ENCODE results near the gene S100A11.

The S100A11 gene

GRCh38 chr1:152021569-152021968 lies 15.2 kb downstream of the S100A11 start:
- Histone ChIP-seq H2AK5ac (ENCODE audit: low read length) (no peak overlapping the region), H3K4me3 (ENCODE audit: low read depth, low read length) (no peak overlapping the region), H2BK5ac (ENCODE audit: low read depth, low read length, poor library complexity) (no peak overlapping the region), H3K4ac (ENCODE audit: low read depth, low read length) (no peak overlapping the region), H4K8ac (ENCODE audit: low read depth, low read length) (no peak overlapping the region), H4K91ac (ENCODE audit: low read depth, low read length) (no peak overlapping the region), H3K14ac (ENCODE audit: low read length) (no peak overlapping the region), H4K12ac (ENCODE audit: low read depth, low read length) (no peak overlapping the region), H3K36me3 (ENCODE audit: control insufficient read depth in 1 of 2, insufficient read depth in 2 of 2, low read length in 2 of 2) (no peaks in the 10 kb centered on the region), H3K79me1 (ENCODE audit: low read length) (no peaks in the 10 kb centered on the region), H2BK12ac (ENCODE audit: low read length) (no peak overlapping the region), H3K27ac (ENCODE audit: low read depth, low read length) (no peak overlapping the region), H2AFZ (ENCODE audit: insufficient read depth, low read length, poor library complexity) (no peak overlapping the region), H3K27me3 (ENCODE audit: insufficient read depth, low read length) (no peaks in the 10 kb centered on the region), H3K4me1 (ENCODE audit: control insufficient read depth in 1 of 2, insufficient read depth in 2 of 2, low read length in 2 of 2) (peaks cover 9 to 17% of the 10 kb centered on the region in 2 experiments), H3K23ac (ENCODE audit: low read length) (no peak overlapping the region), H3K79me2 (ENCODE audit: control insufficient read depth, insufficient read depth, low read length, poor library complexity) (no peaks in the 10 kb centered on the region), H3K18ac (ENCODE audit: low read length) (no peak overlapping the region), H3K9ac (ENCODE audit: low read length) (no peak overlapping the region), H2BK120ac (ENCODE audit: insufficient read depth, low read length, poor library complexity) (no peak overlapping the region), H3K4me2 (ENCODE audit: low read length) (no peak overlapping the region), H3K9me3 (ENCODE audit: insufficient read depth, low read depth, low read length) (no peaks in the 10 kb centered on the region)
- no peak for DNase-seq
- no CpG with 5 or more reads among the region's 7 CpGs for WGBS (ENCODE audit: extremely low coverage, insufficient coverage, insufficient read length)

- Histone ChIP-seq H3K36me3 (ENCODE audit: control insufficient read depth in 1 of 2, insufficient read depth in 2 of 2, low read length in 2 of 2) (no peaks in the 10 kb centered on the region), H3K79me1 (ENCODE audit: low read length) (no peaks in the 10 kb centered on the region), H2BK12ac (ENCODE audit: low read length) (no peak overlapping the region), H3K23ac (ENCODE audit: low read length) (no peak overlapping the region), H3K4me2 (ENCODE audit: low read length) (no peak overlapping the region), H3K27me3 (ENCODE audit: insufficient read depth, low read length) (no peaks in the 10 kb centered on the region), H2AFZ (ENCODE audit: insufficient read depth, low read length, poor library complexity) (no peak overlapping the region), H3K4me1 (ENCODE audit: control insufficient read depth in 1 of 2, insufficient read depth in 2 of 2, low read length in 2 of 2) (peaks cover 9 to 18% of the 10 kb centered on the region in 2 experiments), H4K12ac (ENCODE audit: low read depth, low read length) (no peak overlapping the region), H3K9me3 (ENCODE audit: insufficient read depth, low read depth, low read length) (no peaks in the 10 kb centered on the region), H4K8ac (ENCODE audit: low read depth, low read length) (no peak overlapping the region), H3K14ac (ENCODE audit: low read length) (no peak overlapping the region), H3K9ac (ENCODE audit: low read length) (no peak overlapping the region), H2AK5ac (ENCODE audit: low read length) (no peak overlapping the region), H3K79me2 (ENCODE audit: control insufficient read depth, insufficient read depth, low read length, poor library complexity) (no peaks in the 10 kb centered on the region), H3K18ac (ENCODE audit: low read length) (no peak overlapping the region), H4K91ac (ENCODE audit: low read depth, low read length) (no peak overlapping the region), H3K4ac (ENCODE audit: low read depth, low read length) (no peak overlapping the region), H3K4me3 (ENCODE audit: low read depth, low read length) (no peak overlapping the region), H2BK120ac (ENCODE audit: insufficient read depth, low read length, poor library complexity) (no peak overlapping the region), H2BK5ac (ENCODE audit: low read depth, low read length, poor library complexity) (no peak overlapping the region), H3K27ac (ENCODE audit: low read depth, low read length) (no peak overlapping the region)
- WGBS (ENCODE audit: extremely low coverage, insufficient coverage, insufficient read length): no CpG with 5 or more reads among the region's 3 CpGs
- no peak for DNase-seq
Measured at GRCh38 chr1:152020849-152021248, 16.0 kb downstream of the S100A11 start.

- Histone ChIP-seq H3K14ac (ENCODE audit: low read length) (no peak overlapping the region), H4K12ac (ENCODE audit: low read depth, low read length) (no peak overlapping the region), H3K79me1 (ENCODE audit: low read length) (no peaks in the 10 kb centered on the region), H2AK5ac (ENCODE audit: low read length) (no peak overlapping the region), H3K4me1 (ENCODE audit: control insufficient read depth in 1 of 2, insufficient read depth in 2 of 2, low read length in 2 of 2) (peaks cover 9 to 16% of the 10 kb centered on the region in 2 experiments), H3K79me2 (ENCODE audit: control insufficient read depth, insufficient read depth, low read length, poor library complexity) (no peaks in the 10 kb centered on the region), H2BK120ac (ENCODE audit: insufficient read depth, low read length, poor library complexity) (no peak overlapping the region), H3K4me3 (ENCODE audit: low read depth, low read length) (no peak overlapping the region), H3K27me3 (ENCODE audit: insufficient read depth, low read length) (no peaks in the 10 kb centered on the region), H4K8ac (ENCODE audit: low read depth, low read length) (no peak overlapping the region), H3K23ac (ENCODE audit: low read length) (no peak overlapping the region), H4K91ac (ENCODE audit: low read depth, low read length) (no peak overlapping the region), H2BK12ac (ENCODE audit: low read length) (no peak overlapping the region), H3K18ac (ENCODE audit: low read length) (no peak overlapping the region), H3K4ac (ENCODE audit: low read depth, low read length) (no peak overlapping the region), H3K27ac (ENCODE audit: low read depth, low read length) (no peak overlapping the region), H3K4me2 (ENCODE audit: low read length) (no peak overlapping the region), H3K36me3 (ENCODE audit: control insufficient read depth in 1 of 2, insufficient read depth in 2 of 2, low read length in 2 of 2) (no peaks in the 10 kb centered on the region), H3K9ac (ENCODE audit: low read length) (no peak overlapping the region), H3K9me3 (ENCODE audit: insufficient read depth, low read depth, low read length) (no peaks in the 10 kb centered on the region), H2BK5ac (ENCODE audit: low read depth, low read length, poor library complexity) (no peak overlapping the region), H2AFZ (ENCODE audit: insufficient read depth, low read length, poor library complexity) (no peak overlapping the region)
- no peak for DNase-seq
- WGBS (ENCODE audit: extremely low coverage, insufficient coverage, insufficient read length): no CpG with 5 or more reads among the region's 4 CpGs
Measured at GRCh38 chr1:152018537-152018936, 18.3 kb downstream of the S100A11 start.

- H3K4me1 ChIP-seq (ENCODE audit: control insufficient read depth in 1 of 2, insufficient read depth in 2 of 2, low read length in 2 of 2): peaks cover 6 to 7% of the 10 kb centered on the region in 2 experiments
- no peak overlapping the region for H4K8ac ChIP-seq (ENCODE audit: low read depth, low read length)
- no peak overlapping the region for H3K23ac ChIP-seq (ENCODE audit: low read length)
- H2AK5ac ChIP-seq (ENCODE audit: low read length): no peak overlapping the region
- H3K27me3 ChIP-seq (ENCODE audit: insufficient read depth, low read length): no peaks in the 10 kb centered on the region
- no CpG with 5 or more reads among the region's 6 CpGs for WGBS (ENCODE audit: extremely low coverage, insufficient coverage, insufficient read length)
- no peak overlapping the region for H3K27ac ChIP-seq (ENCODE audit: low read depth, low read length)
- H2BK120ac ChIP-seq (ENCODE audit: insufficient read depth, low read length, poor library complexity): no peak overlapping the region
- no peaks in the 10 kb centered on the region for H3K79me1 ChIP-seq (ENCODE audit: low read length)
- no peak overlapping the region for H4K91ac ChIP-seq (ENCODE audit: low read depth, low read length)
- no peaks in the 10 kb centered on the region for H3K36me3 ChIP-seq (ENCODE audit: control insufficient read depth in 1 of 2, insufficient read depth in 2 of 2, low read length in 2 of 2)
- H3K18ac ChIP-seq (ENCODE audit: low read length): no peak overlapping the region
- no peak overlapping the region for H3K9ac ChIP-seq (ENCODE audit: low read length)
- H4K12ac ChIP-seq (ENCODE audit: low read depth, low read length): no peak overlapping the region
- no peak for DNase-seq
- H2BK12ac ChIP-seq (ENCODE audit: low read length): no peak overlapping the region
- no peak overlapping the region for H3K4me2 ChIP-seq (ENCODE audit: low read length)
- H2AFZ ChIP-seq (ENCODE audit: insufficient read depth, low read length, poor library complexity): no peak overlapping the region
- no peak overlapping the region for H3K14ac ChIP-seq (ENCODE audit: low read length)
- no peak overlapping the region for H2BK5ac ChIP-seq (ENCODE audit: low read depth, low read length, poor library complexity)
- no peak overlapping the region for H3K4me3 ChIP-seq (ENCODE audit: low read depth, low read length)
- no peaks in the 10 kb centered on the region for H3K9me3 ChIP-seq (ENCODE audit: insufficient read depth, low read depth, low read length)
- no peaks in the 10 kb centered on the region for H3K79me2 ChIP-seq (ENCODE audit: control insufficient read depth, insufficient read depth, low read length, poor library complexity)
- H3K4ac ChIP-seq (ENCODE audit: low read depth, low read length): no peak overlapping the region
Measured at GRCh38 chr1:152015766-152016165, 21.0 kb downstream of the S100A11 start.

All from trophoblast cell (in vitro differentiated cells and primary cell).